OCI-LY7 (cell line): ENCODE results near the gene CRIP1.

ENCODE experiments used
- CTCF ChIP-seq: fragments of 200-600 bp; sonication (generic); conservative IDR thresholded peaks from 2 replicates; pipeline ENCODE4 v1.5.1; 2014; ENCODE audit warnings: mild to moderate bottlenecking, antibody characterized with exemption, low read length, moderate library complexity, mixed read lengths
- EZH2phosphoT487 ChIP-seq: fragments of 200-600 bp; sonication (generic); IDR thresholded peaks from 2 replicates; pipeline ENCODE4 v1.6.1; 2018; ENCODE audit warnings: low read depth, borderline replicate concordance, mild to moderate bottlenecking, mixed run types, antibody characterized with exemption, low read length, moderate library complexity, mixed read lengths

GRCh38 chr14:105490572-105491365 lies 4.1 kb downstream of the CRIP1 start, which contains the start of gene TEDC1:
- TF ChIP-seq CTCF (peak; percentile 68), EZH2phosphoT487 (no peak)
